Nephron (organoid): ENCODE results near the gene C2CD2.

Experiments used
- H3K27ac Mint-ChIP-seq, 3 experiments: 2 replicates each; pipeline ENCODE4 v1.8.0; 2020; ENCODE audit warnings: mixed read lengths in 3 of 3, mild to moderate bottlenecking in 2 of 3, moderate library complexity in 1 of 3
- H3K27me3 Mint-ChIP-seq: 2 replicates; pipeline ENCODE4 v1.8.0; 2021; ENCODE audit warnings: low read depth, mild to moderate bottlenecking, moderate library complexity, mixed read lengths
- H3K36me3 Mint-ChIP-seq: 2 replicates; pipeline ENCODE4 v1.8.0; 2020; ENCODE audit warnings: low read depth, mixed read lengths
- H3K4me1 Mint-ChIP-seq: 2 replicates; pipeline ENCODE4 v1.8.0; 2020; ENCODE audit warnings: mixed read lengths
- H3K4me3 Mint-ChIP-seq, 3 experiments: 2 replicates each; pipeline ENCODE4 v1.8.0; 2020; ENCODE audit warnings: mild to moderate bottlenecking in 3 of 3, mixed read lengths in 3 of 3, moderate library complexity in 2 of 3
- H3K9me3 Mint-ChIP-seq: 2 replicates; pipeline ENCODE4 v1.8.0; 2020; ENCODE audit warnings: mixed read lengths
- CTCF ChIP-seq, 3 experiments: fragments of 200-600 bp; sonication (generic); IDR thresholded peaks; one replicate each; pipeline ENCODE4 v1.5.0; 2021; ENCODE audit warnings: antibody characterized with exemption in 3 of 3; ENCODE audit not compliant: unreplicated experiment in 3 of 3

Gene C2CD2

GRCh38 chr21:41887667-41888066, 66.2 kb downstream of the C2CD2 start:
- Mint-ChIP-seq H3K27me3 (no peaks in the 10 kb centered on the region), H3K36me3 (no peaks in the 10 kb centered on the region), H3K4me3 (no peak overlapping the region), H3K9me3 (no peaks in the 10 kb centered on the region), H3K4me1 (peaks cover 6% of the 10 kb centered on the region), H3K27ac (no peak overlapping the region)
- TF ChIP-seq CTCF (IDR thresholded peaks at IDR 0.05; ENCODE audit: unreplicated experiment in 3 of 3): no peak

- H3K9me3 Mint-ChIP-seq: no peaks in the 10 kb centered on the region
- peaks cover 6% of the 10 kb centered on the region for H3K4me1 Mint-ChIP-seq
- no peak for TF ChIP-seq CTCF (IDR thresholded peaks at IDR 0.05; ENCODE audit: unreplicated experiment in 3 of 3)
- no peaks in the 10 kb centered on the region for H3K36me3 Mint-ChIP-seq
- no peaks in the 10 kb centered on the region for H3K27me3 Mint-ChIP-seq
- no peak overlapping the region for H3K27ac Mint-ChIP-seq
- no peak overlapping the region for H3K4me3 Mint-ChIP-seq
Measured at GRCh38 chr21:41886328-41886727, 67.5 kb downstream of the C2CD2 start.

- Mint-ChIP-seq H3K4me1 (peaks cover 6% of the 10 kb centered on the region), H3K27me3 (no peaks in the 10 kb centered on the region), H3K9me3 (no peaks in the 10 kb centered on the region), H3K4me3 (no peak overlapping the region), H3K36me3 (no peaks in the 10 kb centered on the region), H3K27ac (peak overlapping the region in 2 of 3 experiments; percentile 13 to 36)
- no peak for TF ChIP-seq CTCF (IDR thresholded peaks at IDR 0.05; ENCODE audit: unreplicated experiment in 3 of 3)
Measured at GRCh38 chr21:41885341-41886024, 68.3 kb downstream of the C2CD2 start.

GRCh38 chr21:41884501-41885030, 69.3 kb downstream of the C2CD2 start:
- Mint-ChIP-seq H3K27me3 (no peaks in the 10 kb centered on the region), H3K4me3 (no peak overlapping the region), H3K9me3 (no peaks in the 10 kb centered on the region), H3K4me1 (peaks cover 6% of the 10 kb centered on the region), H3K27ac (no peak overlapping the region), H3K36me3 (no peaks in the 10 kb centered on the region)
- TF ChIP-seq CTCF (IDR thresholded peaks at IDR 0.05; ENCODE audit: unreplicated experiment in 3 of 3): no peak

- Mint-ChIP-seq H3K4me1 (peaks cover 6% of the 10 kb centered on the region), H3K36me3 (no peaks in the 10 kb centered on the region), H3K9me3 (no peaks in the 10 kb centered on the region), H3K4me3 (no peak overlapping the region), H3K27ac (no peak overlapping the region), H3K27me3 (no peaks in the 10 kb centered on the region)
- TF ChIP-seq CTCF (IDR thresholded peaks at IDR 0.05; ENCODE audit: unreplicated experiment in 3 of 3): no peak
Measured at GRCh38 chr21:41883582-41883981, 70.2 kb downstream of the C2CD2 start.

GRCh38 chr21:41881051-41881450, 72.8 kb downstream of the C2CD2 start:
- Mint-ChIP-seq H3K9me3 (no peaks in the 10 kb centered on the region), H3K4me3 (peak overlapping the region; percentile 75 to 98 (median 77)), H3K27ac (peak overlapping the region; percentile 64 to 89 (median 86)), H3K4me1 (peaks cover 16% of the 10 kb centered on the region), H3K36me3 (no peaks in the 10 kb centered on the region), H3K27me3 (no peaks in the 10 kb centered on the region)
- no peak for TF ChIP-seq CTCF (IDR thresholded peaks at IDR 0.05; ENCODE audit: unreplicated experiment in 3 of 3)
